Common myeloid progenitor, CD34-positive (primary cell): ENCODE data around the gene PRICKLE3.

Experiments
- CTCF ChIA-PET: fragments of 350-600 bp; sonication (Branson Sonifier 250); formaldehyde crosslinking; loops from one replicate; lab custom pipeline; 2021; ENCODE audit warnings: antibody characterized with exemption; lab: Charles Lee
- POLR2A ChIA-PET: fragments of 350-600 bp; sonication (Branson Sonifier 250); formaldehyde crosslinking; loops from one replicate; lab custom pipeline; 2021; ENCODE audit warnings: antibody characterized with exemption; lab: Charles Lee
- DNase-seq, 3 donors: peaks; one replicate each; pipeline versions ENCODE4 v3.0.0 to v3.0.0-alpha.2; 2013
- H3K27ac ChIP-seq, 2 experiments: 1 replicate in 1 of 2; 2 replicates in 1 of 2; pipeline ENCODE4 v1.7.0; 2013; ENCODE audit warnings: inconsistent platforms in 2 of 2, low read length in 2 of 2, mild to moderate bottlenecking in 2 of 2, low read depth in 1 of 2, moderate library complexity in 1 of 2; ENCODE audit not compliant: severe bottlenecking in 2 of 2, insufficient read depth in 1 of 2, poor library complexity in 1 of 2
- H3K27me3 ChIP-seq, 5 experiments: replicated peaks in 2 of 5; 1 replicate in 3 of 5; 2 replicates in 2 of 5; pipeline versions ENCODE4 v1.6.1 to v1.7.0; 2013; ENCODE audit warnings: low read length in 4 of 5, mild to moderate bottlenecking in 2 of 5, moderate library complexity in 2 of 5, inconsistent platforms in 1 of 5; ENCODE audit not compliant: insufficient read depth in 5 of 5, control insufficient read depth in 4 of 5
- H3K36me3 ChIP-seq, 4 experiments: 1 replicate in 2 of 4; 2 replicates in 2 of 4; pipeline versions ENCODE4 v1.6.1 to v1.7.0; 2013; ENCODE audit warnings: low read length in 3 of 4, control low read depth in 1 of 4, mild to moderate bottlenecking in 1 of 4; ENCODE audit not compliant: control insufficient read depth in 4 of 4, insufficient read depth in 4 of 4
- H3K4me1 ChIP-seq, 4 experiments: 1 replicate in 3 of 4; 2 replicates in 1 of 4; pipeline versions ENCODE4 v1.6.1 to v1.7.1; 2013; ENCODE audit warnings: low read length in 3 of 4, mild to moderate bottlenecking in 3 of 4, control low read depth in 1 of 4, inconsistent platforms in 1 of 4, moderate library complexity in 1 of 4; ENCODE audit not compliant: control insufficient read depth in 4 of 4, insufficient read depth in 4 of 4; ENCODE audit errors: control extremely low read depth in 1 of 4
- H3K4me3 ChIP-seq, 7 experiments: 1 replicate in 4 of 7; 2 replicates in 3 of 7; pipeline versions ENCODE4 v1.5.1 to v1.7.0; 2013; ENCODE audit warnings: mild to moderate bottlenecking in 7 of 7, low read length in 6 of 7, moderate library complexity in 6 of 7, inconsistent platforms in 2 of 7, low read depth in 2 of 7, control low read depth in 1 of 7; ENCODE audit not compliant: insufficient read depth in 4 of 7, control insufficient read depth in 1 of 7; ENCODE audit errors: extremely low read depth in 1 of 7
- H3K9me3 ChIP-seq, 5 experiments: 1 replicate in 4 of 5; 2 replicates in 1 of 5; pipeline versions ENCODE4 v1.6.1 to v1.7.1; 2013; ENCODE audit warnings: low read length in 4 of 5, mild to moderate bottlenecking in 2 of 5, inconsistent platforms in 1 of 5, low read depth in 1 of 5, moderate library complexity in 1 of 5; ENCODE audit not compliant: control insufficient read depth in 4 of 5, insufficient read depth in 2 of 5; ENCODE audit errors: control extremely low read depth in 1 of 5
- WGBS: methylation state at CpG from one replicate; pipeline ENCODE4 v1.1.5; 2013; ENCODE audit not compliant: insufficient coverage; 5-methylcytosine and 5-hydroxymethylcytosine counted together

Gene PRICKLE3

DNA sequence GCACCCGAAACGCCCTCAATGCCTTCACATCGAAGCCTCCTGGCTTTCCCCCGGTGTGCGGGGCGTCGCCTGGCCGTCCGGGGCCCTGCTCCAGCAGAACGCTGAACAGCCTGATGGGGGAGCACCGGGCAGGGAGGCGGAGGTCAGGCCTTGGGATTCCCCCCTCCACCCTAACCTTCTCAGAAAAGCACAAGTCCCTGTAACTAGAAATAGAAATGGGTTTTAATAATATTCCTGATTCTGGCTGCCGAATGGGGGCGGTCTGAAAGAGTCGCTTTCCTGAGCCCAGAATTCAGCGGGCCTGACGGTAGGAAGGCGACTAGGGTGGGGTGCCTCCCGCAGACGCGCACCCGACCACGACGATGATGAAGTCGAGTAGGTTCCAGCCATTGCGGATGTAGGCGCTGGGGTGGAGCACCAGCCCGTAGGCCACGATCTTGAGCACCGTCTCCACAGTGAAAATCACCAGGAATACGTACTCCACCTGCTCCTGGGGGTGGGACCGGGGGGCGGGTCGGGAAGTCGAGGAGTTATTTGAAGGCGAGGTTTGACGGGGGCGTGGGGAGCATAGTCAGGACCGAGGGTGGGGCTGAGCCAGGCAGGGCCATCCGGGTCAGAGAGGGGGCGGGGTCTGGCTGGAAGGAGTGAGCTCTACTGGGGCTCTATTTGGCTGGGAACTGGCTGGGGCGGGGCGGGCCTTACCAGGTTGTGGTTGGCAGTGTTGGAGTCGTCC is 44.5 kb upstream of the PRICKLE3 start:
- Histone ChIP-seq H3K27ac (no peak overlapping the region), H3K9me3 (no peaks in the 10 kb centered on the region), H3K4me3 (peak overlapping the region; percentile 13 to 76 (median 44)), H3K36me3 (no peaks in the 10 kb centered on the region), H3K4me1 (peaks cover 0 to 13% (median 7%) of the 10 kb centered on the region in 4 experiments), H3K27me3 (no peaks in the 10 kb centered on the region)
- DNase-seq = peak; percentile 51 to 73 (median 69)
- ChIA-PET POLR2A (no interaction called here), CTCF (interaction anchor here (1.1 kb wide), 1 partner anchor 21 kb away, joined by 3 read pairs; no protein-coding TSS in a partner anchor)
- WGBS = 47% methylated on average over 40 of the region's 44 CpGs

DNA sequence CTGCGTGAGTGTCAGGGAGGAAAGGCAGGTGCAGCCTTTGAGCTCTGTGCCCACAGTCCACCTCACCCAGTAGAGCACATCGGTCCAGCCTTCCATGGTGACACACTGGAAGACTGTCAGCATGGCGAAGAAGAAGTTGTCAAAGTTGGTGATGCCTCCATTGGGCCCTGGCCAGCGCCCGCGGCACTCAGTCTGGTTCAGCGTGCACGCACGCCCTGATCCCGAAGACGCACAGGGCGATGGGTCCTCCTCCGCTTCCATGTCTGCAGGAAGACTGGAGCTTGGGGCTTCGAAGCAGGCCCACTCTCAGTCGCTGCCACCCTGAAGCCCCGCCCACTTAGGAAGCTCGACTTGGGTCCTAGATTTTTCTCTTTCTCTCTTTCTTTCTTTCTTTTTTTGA is 42.0 kb upstream of the PRICKLE3 start:
- H3K9me3 ChIP-seq = no peaks in the 10 kb centered on the region
- DNase-seq = no peak
- POLR2A ChIA-PET = no interaction called here

DNA sequence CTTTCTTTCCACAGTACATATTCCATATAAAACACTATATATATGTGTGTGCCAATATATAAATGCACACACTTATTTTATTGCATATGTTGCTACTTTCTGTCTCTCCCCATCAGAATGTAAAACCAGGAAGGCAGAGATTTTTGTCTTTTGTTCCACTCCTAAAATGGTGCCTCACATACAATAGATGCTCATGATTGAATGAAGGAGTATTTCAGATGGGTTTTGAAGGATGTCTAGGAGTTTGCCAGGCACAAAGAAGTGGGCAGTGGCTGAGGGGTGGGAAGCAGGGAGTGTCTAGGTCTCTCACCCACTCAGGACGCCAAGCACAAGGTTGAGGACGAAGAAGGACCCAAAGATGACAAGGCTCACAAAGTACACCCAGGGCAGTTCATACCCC is 41.6 kb upstream of the PRICKLE3 start:
- DNase-seq = no peak
- CTCF ChIA-PET = interaction anchor here (1.0 kb wide), 1 partner anchor 38 kb away, joined by 3 read pairs; no protein-coding TSS in a partner anchor

More for the DNA sequence above, 42.0 kb upstream of the PRICKLE3 start:
- WGBS = 85% methylated on average over 17 of the region's 17 CpGs
- H3K36me3 ChIP-seq = no peaks in the 10 kb centered on the region
- peaks cover 0 to 12% (median 7%) of the 10 kb centered on the region in 4 experiments for H3K4me1 ChIP-seq
- H3K4me3 ChIP-seq = no peak overlapping the region
- H3K27ac ChIP-seq = no peak overlapping the region
- CTCF ChIA-PET = interaction anchor here (1.0 kb wide), 1 partner anchor 39 kb away, joined by 3 read pairs; no protein-coding TSS in a partner anchor
- H3K27me3 ChIP-seq = no peaks in the 10 kb centered on the region

DNA sequence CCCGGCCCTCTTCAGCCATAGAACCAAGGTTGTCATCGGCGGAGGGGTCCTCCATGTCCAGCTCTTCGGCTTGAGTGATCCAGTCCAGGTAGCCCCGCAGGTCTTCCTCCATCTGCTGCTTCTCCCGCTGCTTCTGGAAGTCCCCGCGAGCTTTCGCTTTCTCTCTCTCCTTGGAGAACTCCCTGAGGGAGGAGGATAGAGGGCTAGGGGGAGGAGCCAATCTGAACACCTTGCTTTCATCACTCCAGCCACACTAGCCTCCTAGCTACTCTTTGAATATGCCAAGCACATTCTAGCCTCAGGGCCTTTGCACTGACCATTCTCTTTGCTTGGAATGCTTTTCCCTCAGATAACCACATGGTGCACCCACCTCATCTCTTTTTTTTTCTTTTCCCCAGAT is 40.8 kb upstream of the PRICKLE3 start:
- POLR2A ChIA-PET = no interaction called here
- CTCF ChIA-PET = no interaction called here
- no peak for DNase-seq
- WGBS = 96% methylated on average over 9 of the region's 9 CpGs
- no peaks in the 10 kb centered on the region for H3K36me3 ChIP-seq
- H3K4me1 ChIP-seq = peaks cover 0 to 12% (median 7%) of the 10 kb centered on the region in 4 experiments
- no peak overlapping the region for H3K27ac ChIP-seq
- H3K4me3 ChIP-seq = no peak overlapping the region
- no peaks in the 10 kb centered on the region for H3K27me3 ChIP-seq
- H3K9me3 ChIP-seq = no peaks in the 10 kb centered on the region

More for the DNA sequence above, 41.6 kb upstream of the PRICKLE3 start:
- no peaks in the 10 kb centered on the region for H3K27me3 ChIP-seq
- no peak overlapping the region for H3K4me3 ChIP-seq
- 73% methylated on average over 2 of the region's 2 CpGs for WGBS
- H3K4me1 ChIP-seq = peaks cover 0 to 12% (median 7%) of the 10 kb centered on the region in 4 experiments
- POLR2A ChIA-PET = no interaction called here
- H3K27ac ChIP-seq = no peak overlapping the region
- H3K36me3 ChIP-seq = no peaks in the 10 kb centered on the region
- no peaks in the 10 kb centered on the region for H3K9me3 ChIP-seq

DNA sequence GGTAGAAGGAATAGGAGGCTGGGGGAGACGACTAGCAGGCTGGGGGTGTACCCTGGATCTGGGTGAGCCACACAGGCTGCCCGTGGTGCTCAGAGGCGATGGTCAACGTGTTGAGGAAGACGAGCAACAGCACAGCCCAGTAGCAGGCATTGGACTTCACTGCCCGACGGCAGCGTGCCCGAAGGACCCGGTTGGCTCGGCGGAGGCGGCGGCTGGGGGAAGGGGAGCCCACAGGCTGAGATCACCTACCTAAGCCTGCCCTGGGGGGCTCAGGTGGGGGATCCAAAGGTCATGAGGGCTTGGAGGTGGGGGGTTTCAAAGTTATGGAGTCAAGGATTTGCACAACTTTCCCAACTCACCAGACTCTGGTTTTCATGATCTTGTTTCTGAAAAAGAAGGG is 39.7 kb upstream of the PRICKLE3 start:
- Histone ChIP-seq H3K27ac (no peak overlapping the region), H3K4me1 (peaks cover 0 to 7% (median 6%) of the 10 kb centered on the region in 4 experiments), H3K36me3 (no peaks in the 10 kb centered on the region), H3K27me3 (no peaks in the 10 kb centered on the region), H3K9me3 (no peaks in the 10 kb centered on the region), H3K4me3 (no peak overlapping the region)
- ChIA-PET CTCF (no interaction called here), POLR2A (no interaction called here)
- WGBS = 83% methylated on average over 14 of the region's 14 CpGs
- no peak for DNase-seq

DNA sequence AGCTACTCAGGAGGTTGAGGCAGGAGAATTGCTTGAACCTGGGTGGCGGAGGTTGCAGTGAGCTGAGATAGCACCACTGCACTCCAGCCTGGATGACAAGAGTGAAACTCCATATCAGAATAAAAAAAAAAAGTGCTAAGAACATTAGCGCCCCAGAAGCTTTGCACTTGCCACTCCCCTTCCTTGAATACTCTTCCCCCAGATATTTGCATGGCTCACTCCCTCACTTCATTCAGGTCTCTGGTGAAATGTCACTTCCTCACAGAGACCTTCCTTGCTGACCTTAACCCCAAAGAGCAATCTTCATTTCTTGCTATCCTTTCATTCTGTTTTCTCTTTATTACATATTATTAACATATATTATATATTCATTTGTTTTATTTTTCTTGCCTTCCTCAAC is 35.7 kb upstream of the PRICKLE3 start:
- Histone ChIP-seq H3K27me3 (no peaks in the 10 kb centered on the region), H3K9me3 (no peaks in the 10 kb centered on the region), H3K4me3 (no peak overlapping the region), H3K27ac (no peak overlapping the region), H3K36me3 (no peaks in the 10 kb centered on the region), H3K4me1 (no peaks in the 10 kb centered on the region)
- ChIA-PET POLR2A (no interaction called here), CTCF (no interaction called here)
- 90% methylated on average over 2 of the region's 2 CpGs for WGBS
- no peak for DNase-seq

DNA sequence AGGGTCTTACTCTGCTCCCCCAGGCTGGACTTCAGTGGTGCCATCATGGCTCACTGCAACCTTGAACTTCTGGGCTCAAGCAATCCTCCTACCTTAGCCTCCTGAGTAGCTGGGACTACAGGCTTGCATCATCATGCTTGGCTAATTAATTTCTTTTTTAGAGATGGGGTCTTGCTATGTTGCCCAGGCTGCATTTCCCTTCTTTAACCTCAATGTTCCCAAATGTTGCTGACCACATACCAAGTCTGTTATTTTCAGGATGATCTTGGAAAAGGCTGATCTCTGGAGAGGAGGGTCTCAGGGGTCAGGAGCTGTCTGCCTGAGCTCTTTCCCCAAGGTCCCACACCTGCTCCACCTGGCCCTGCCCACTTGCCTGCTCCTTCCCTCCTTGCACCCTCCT is 33.9 kb upstream of the PRICKLE3 start:
- ChIA-PET POLR2A (no interaction called here), CTCF (interaction anchor here (1.5 kb wide), 1 partner anchor 15 kb away, joined by 3 read pairs; the partner anchor contains the start of gene CCDC22)
- no peaks in the 10 kb centered on the region for H3K9me3 ChIP-seq
- H3K4me1 ChIP-seq = no peaks in the 10 kb centered on the region
- no peak overlapping the region for H3K27ac ChIP-seq
- no peaks in the 10 kb centered on the region for H3K36me3 ChIP-seq
- H3K27me3 ChIP-seq = no peaks in the 10 kb centered on the region
- H3K4me3 ChIP-seq = no peak overlapping the region
- DNase-seq = no peak
